Upper lobe of left lung (tissue), 4 donors: ENCODE data around the gene FBXO45.

Source experiments
- CTCF ChIP-seq, 6 experiments: fragments of 450-650 bp in 4 of 6; fragments of 200-600 bp in 2 of 6; sonication (generic) in 2 of 6; IDR thresholded peaks; one replicate each; pipeline ENCODE4 v1.5.1; 2016 to 2019; ENCODE audit warnings: antibody characterized with exemption in 6 of 6
- EP300 ChIP-seq, 4 donors: sonication (generic); formaldehyde crosslinking; IDR thresholded peaks; one replicate each; pipeline ENCODE4 v1.5.1; 2017; ENCODE audit warnings: antibody characterized with exemption in 4 of 4, control low read depth in 2 of 4
- POLR2A ChIP-seq, 4 donors: fragments of 450-650 bp; IDR thresholded peaks; one replicate each; pipeline ENCODE4 v1.5.1; 2016 to 2017; ENCODE audit warnings: antibody characterized with exemption in 4 of 4, mild to moderate bottlenecking in 2 of 4

- TF ChIP-seq CTCF (IDR thresholded peaks at IDR 0.05): no peak
- no peak for TF ChIP-seq POLR2A (IDR thresholded peaks at IDR 0.05)
- TF ChIP-seq EP300 (IDR thresholded peaks at IDR 0.05): no peak
These were observed 14.3 kb upstream of the FBXO45 start for GRCh38 chr3:196554205-196554604.
